ENCODE data around the gene LGMN. TPM values are rescaled to one million over a fixed set of nuclear protein-coding genes. Genes with fewer than 3 reads are reported as not detected.

Gene LGMN
- total and polyA plus RNA-seq, 9 of the 15 experiments (the other 6 are each of a cell fraction or from before 2014, with no cell fraction given): 0.05 to 1.4 (median 0.43) TPM; not detected in 2

DNA sequence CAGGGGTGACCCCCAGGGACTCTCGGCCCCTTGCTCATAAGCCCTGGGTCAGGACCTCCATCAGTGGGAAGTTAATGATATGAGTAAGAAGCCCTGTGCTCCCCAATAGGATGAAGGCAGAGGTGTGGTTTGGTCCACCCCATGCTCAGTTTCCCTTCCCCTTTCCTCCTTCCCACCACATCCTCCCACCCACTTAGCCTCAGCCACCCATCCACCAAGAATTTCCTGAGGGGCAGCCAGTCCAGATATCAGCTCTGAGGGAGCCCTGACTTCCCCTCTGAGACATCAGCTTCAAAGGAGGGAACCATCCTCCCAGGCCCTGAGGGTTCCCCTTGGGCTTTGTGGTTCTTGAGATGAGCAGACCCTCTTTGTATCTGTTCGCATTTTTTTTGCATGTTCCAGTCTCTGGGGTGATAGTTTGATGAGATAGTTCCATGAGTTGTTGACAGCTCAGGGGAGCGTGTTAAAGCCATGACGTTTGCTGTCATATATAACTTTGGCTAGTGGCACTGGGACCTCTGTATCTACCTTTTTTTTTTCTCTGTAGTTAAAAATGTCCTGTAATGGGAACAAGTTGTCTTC lies 71.2 kb downstream of the LGMN start:
- 0% methylated on average over 4 of the region's 4 CpGs for WGBS (ENCODE audit: insufficient coverage, low coverage, missing lambda C conversion rate)
- Histone ChIP-seq H3K4me2 (ENCODE audit: insufficient read depth, low read length) (no peak overlapping the region), H3K9me3 (replicated peaks; ENCODE audit: control insufficient read depth, insufficient read depth, low read depth, low read length) (no peaks in the 10 kb centered on the region), H2AFZ (ENCODE audit: low read depth, low read length) (no peak overlapping the region), H3K4me3 (no peak overlapping the region), H3K36me3 (ENCODE audit: control insufficient read depth, insufficient read depth, low read length) (no peaks in the 10 kb centered on the region), H3K9ac (ENCODE audit: insufficient read depth in 1 of 2, low read depth in 2 of 2, low read length in 2 of 2) (no peak overlapping the region), H3K27ac (ENCODE audit: extremely low read depth, low read depth, low read length) (no peak overlapping the region), H3K9me1 (ENCODE audit: control insufficient read depth, insufficient read depth, low read length) (no peaks in the 10 kb centered on the region), H3K79me2 (ENCODE audit: control insufficient read depth, insufficient read depth, low read length) (no peaks in the 10 kb centered on the region), H4K20me1 (replicated peaks; ENCODE audit: control insufficient read depth, insufficient read depth, low read length) (no peaks in the 10 kb centered on the region), H3K27me3 (ENCODE audit: control insufficient read depth in 2 of 2, insufficient read depth in 2 of 2, low read length in 2 of 2) (peaks cover 0 to 12% of the 10 kb centered on the region in 2 experiments; a peak in 1 of 5 replicates), H3K4me1 (replicated peaks in 1 of 2; ENCODE audit: control insufficient read depth in 2 of 2, insufficient read depth in 2 of 2, low read length in 2 of 2) (no peaks in the 10 kb centered on the region; a peak in 1 of 5 replicates)
- TF ChIP-seq ZBTB26 (CRISPR knock-in tag; IDR thresholded peaks at IDR 0.05): no peak
- TF ChIP-seq ZNF764 (CRISPR knock-in tag; IDR thresholded peaks at IDR 0.05; ENCODE audit: low read depth): no peak
- TF ChIP-seq MCM2 (IDR thresholded peaks at IDR 0.05; ENCODE audit: low read depth): no peak
- no peak for TF ChIP-seq GMEB1 (CRISPR knock-in tag; IDR thresholded peaks at IDR 0.05)
- TF ChIP-seq, protein P1, sequence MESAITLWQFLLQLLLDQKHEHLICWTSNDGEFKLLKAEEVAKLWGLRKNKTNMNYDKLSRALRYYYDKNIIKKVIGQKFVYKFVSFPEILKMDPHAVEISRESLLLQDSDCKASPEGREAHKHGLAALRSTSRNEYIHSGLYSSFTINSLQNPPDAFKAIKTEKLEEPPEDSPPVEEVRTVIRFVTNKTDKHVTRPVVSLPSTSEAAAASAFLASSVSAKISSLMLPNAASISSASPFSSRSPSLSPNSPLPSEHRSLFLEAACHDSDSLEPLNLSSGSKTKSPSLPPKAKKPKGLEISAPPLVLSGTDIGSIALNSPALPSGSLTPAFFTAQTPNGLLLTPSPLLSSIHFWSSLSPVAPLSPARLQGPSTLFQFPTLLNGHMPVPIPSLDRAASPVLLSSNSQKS (CRISPR knock-in tag; IDR thresholded peaks at IDR 0.05): no peak
- ATAC-seq: no peak
- FAIRE-seq: no peak
- ChIA-PET CTCF (ENCODE audit: low intra/inter-chr PET ratio) (no interaction called here), POLR2A (no interaction called here)
- in situ Hi-C loops (cut with MboI) (no loop called here), intact Hi-C loops (cut with micrococcal nuclease) (no loop called here)
- no TSS peak for BruUV-seq (replicated peaks)
- DNase-seq (ENCODE audit: extremely low read depth in 1 of 4, low spot score in 3 of 4): no peak
